Prostate gland (tissue), 2 donors: ENCODE data around the gene PIH1D1. TPM values are rescaled to one million over a fixed set of nuclear protein-coding genes. Genes with fewer than 3 reads are reported as not detected.

Source experiments
- DNase-seq: peaks from one replicate; pipeline ENCODE4 v3.0.0-alpha.2; 2019; ENCODE audit warnings: low spot score
- H3K27ac ChIP-seq, 2 donors: fragments of 200-600 bp; sonication (generic); 2 replicates each; pipeline ENCODE4 v1.5.1; 2017 to 2019
- H3K27me3 ChIP-seq: fragments of 200-600 bp; sonication (generic); replicated peaks from 2 replicates; pipeline ENCODE4 v1.5.1; 2019; ENCODE audit not compliant: insufficient read depth
- H3K36me3 ChIP-seq, 2 donors: fragments of 200-600 bp; sonication (generic); 1 replicate in 1 of 2; 2 replicates in 1 of 2; pipeline versions ENCODE4 v1.5.1 to v1.8.1; 2017 to 2019
- H3K4me1 ChIP-seq: fragments of 200-600 bp; sonication (generic); replicated peaks from 2 replicates; pipeline ENCODE4 v1.5.1; 2019
- H3K4me3 ChIP-seq, 2 donors: fragments of 200-600 bp; sonication (generic); 2 replicates each; pipeline ENCODE4 v1.5.1; 2017 to 2019
- H3K9me3 ChIP-seq: fragments of 200-600 bp; sonication (generic); 2 replicates; pipeline ENCODE4 v1.5.1; 2017
- POLR2A ChIP-seq: fragments of 450-650 bp; IDR thresholded peaks from one replicate; pipeline ENCODE4 v1.6.1; 2016; ENCODE audit warnings: antibody characterized with exemption, mild to moderate bottlenecking
- POLR2AphosphoS5 ChIP-seq: sonication (generic); formaldehyde crosslinking; IDR thresholded peaks from one replicate; pipeline ENCODE4 v1.6.1; 2017; ENCODE audit warnings: antibody characterized with exemption
- WGBS: methylation state at CpG from one replicate; pipeline ENCODE4 v1.1.5; 2018; 5-methylcytosine and 5-hydroxymethylcytosine counted together
- intact Hi-C: fragments of 100-400 bp; cut with DNase I; formaldehyde crosslinking; loops from one replicate; pipeline ENCODE4 v1.14.2; 2022
- total RNA-seq, 2 donors: library from RNA; depleted of rRNA; stranded (reverse); fragments of >200 nt; gene quantifications; one replicate each; pipeline ENCODE4 v1.1.0, GENCODE V29; 2016
- TF ChIP-seq, protein P1 (sequence below), 4 experiments: fragments of 200-600 bp in 2 of 4; fragments of 450-650 bp in 2 of 4; sonication (generic) in 2 of 4; IDR thresholded peaks; 1 replicate in 3 of 4; 2 replicates in 1 of 4; pipeline ENCODE4 v1.5.1; 2016 to 2019; ENCODE audit warnings: antibody characterized with exemption in 4 of 4, mild to moderate bottlenecking in 2 of 4, moderate library complexity in 2 of 4

Gene PIH1D1
- total RNA-seq, 2 donors from 2014 or later = 93.0 to 123 TPM

DNA sequence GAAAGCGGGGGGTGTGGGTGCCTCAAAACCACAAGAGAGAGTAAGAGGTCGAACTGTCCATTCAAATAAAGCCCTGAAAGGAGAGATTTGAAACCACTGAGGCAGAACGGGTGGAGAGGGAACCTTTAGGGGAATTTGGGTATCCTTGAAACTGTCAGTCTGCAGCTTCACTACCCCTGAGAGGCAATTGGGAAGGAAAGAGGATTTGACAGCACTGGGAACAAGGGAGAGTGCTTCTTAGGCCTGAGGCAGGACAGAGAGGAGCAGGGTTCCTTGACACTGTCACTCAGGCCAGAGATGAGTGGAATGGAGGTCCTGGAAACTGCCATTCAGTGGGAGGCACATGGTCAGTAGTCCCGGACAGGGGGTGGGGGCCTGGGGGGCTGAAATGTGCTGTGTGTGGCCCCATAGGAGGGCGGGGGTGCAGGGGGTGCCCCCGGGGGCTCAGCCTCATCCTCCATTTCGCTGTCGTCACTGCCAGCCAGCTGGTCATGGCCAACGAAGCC, 21.4 kb downstream of the PIH1D1 start:
- no peak overlapping the region for H3K4me3 ChIP-seq
- no peaks in the 10 kb centered on the region for H3K36me3 ChIP-seq
- no peak for TF ChIP-seq POLR2AphosphoS5
- TF ChIP-seq, protein P1, sequence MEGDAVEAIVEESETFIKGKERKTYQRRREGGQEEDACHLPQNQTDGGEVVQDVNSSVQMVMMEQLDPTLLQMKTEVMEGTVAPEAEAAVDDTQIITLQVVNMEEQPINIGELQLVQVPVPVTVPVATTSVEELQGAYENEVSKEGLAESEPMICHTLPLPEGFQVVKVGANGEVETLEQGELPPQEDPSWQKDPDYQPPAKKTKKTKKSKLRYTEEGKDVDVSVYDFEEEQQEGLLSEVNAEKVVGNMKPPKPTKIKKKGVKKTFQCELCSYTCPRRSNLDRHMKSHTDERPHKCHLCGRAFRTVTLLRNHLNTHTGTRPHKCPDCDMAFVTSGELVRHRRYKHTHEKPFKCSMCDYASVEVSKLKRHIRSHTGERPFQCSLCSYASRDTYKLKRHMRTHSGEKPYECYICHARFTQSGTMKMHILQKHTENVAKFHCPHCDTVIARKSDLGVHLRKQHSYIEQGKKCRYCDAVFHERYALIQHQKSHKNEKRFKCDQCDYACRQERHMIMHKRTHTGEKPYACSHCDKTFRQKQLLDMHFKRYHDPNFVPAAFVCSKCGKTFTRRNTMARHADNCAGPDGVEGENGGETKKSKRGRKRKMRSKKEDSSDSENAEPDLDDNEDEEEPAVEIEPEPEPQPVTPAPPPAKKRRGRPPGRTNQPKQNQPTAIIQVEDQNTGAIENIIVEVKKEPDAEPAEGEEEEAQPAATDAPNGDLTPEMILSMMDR (IDR thresholded peaks at IDR 0.05) = no peak
- no peak for TF ChIP-seq POLR2A
- no peak overlapping the region for H3K27ac ChIP-seq
- peaks cover 58% of the 10 kb centered on the region for H3K27me3 ChIP-seq
- no peak for DNase-seq
- 64% methylated on average over 7 of the region's 9 CpGs for WGBS
- intact Hi-C loops = no loop called here
- no peaks in the 10 kb centered on the region for H3K9me3 ChIP-seq
- no peaks in the 10 kb centered on the region for H3K4me1 ChIP-seq

DNA sequence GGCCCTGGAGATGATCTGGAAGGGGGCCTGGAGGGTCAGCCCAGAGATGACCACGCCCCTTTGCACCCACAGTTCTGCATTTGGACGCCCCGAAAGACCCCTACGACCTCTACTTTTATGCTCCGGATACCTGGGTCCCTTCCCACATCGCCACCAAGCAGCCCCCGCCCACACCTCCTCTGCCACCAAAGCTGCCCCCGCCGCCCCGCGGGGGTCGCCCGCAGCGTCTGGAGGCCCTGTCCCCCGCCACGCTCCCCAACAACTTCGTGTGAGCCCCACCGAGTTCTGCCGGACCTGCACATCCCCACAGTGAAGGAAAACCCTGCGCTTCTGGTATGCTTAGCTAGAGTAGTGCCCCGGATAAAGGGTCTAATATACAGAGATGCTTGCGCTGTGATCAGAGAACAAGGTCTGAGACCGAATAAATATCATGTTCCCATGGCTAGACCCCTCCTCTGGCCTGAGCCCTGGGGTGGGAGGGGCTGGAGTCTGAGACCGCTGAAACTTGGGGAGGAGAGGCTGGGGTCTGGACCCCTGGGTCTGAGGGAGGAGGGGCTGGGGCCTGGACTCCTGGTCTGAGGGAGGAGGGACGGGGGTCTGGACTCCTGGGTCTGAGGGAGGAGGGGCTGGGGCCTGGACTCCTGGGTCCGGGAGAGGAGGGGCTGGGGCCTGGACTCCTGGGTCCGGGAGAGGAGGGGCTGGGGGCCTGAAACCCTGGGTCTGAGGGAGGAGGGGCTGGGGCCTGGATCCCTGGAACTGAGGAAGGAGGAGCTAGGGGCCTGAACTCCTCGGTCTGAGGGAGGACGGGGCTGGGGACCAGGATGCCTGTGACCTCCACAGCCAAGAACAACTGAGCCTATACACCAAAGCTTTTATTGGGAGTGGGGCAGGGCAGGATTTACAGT, 22.8 kb downstream of the PIH1D1 start:
- no peak overlapping the region for H3K4me3 ChIP-seq
- H3K36me3 ChIP-seq = no peaks in the 10 kb centered on the region
- no peak overlapping the region for H3K27ac ChIP-seq
- H3K9me3 ChIP-seq = no peaks in the 10 kb centered on the region
- intact Hi-C loops = no loop called here
- no peak for DNase-seq
- 18% methylated on average over 29 of the region's 29 CpGs for WGBS
- peaks cover 58% of the 10 kb centered on the region for H3K27me3 ChIP-seq
- H3K4me1 ChIP-seq = no peaks in the 10 kb centered on the region
- TF ChIP-seq POLR2A (no peak), POLR2AphosphoS5 (no peak)
- TF ChIP-seq, protein P1 (IDR thresholded peaks at IDR 0.05) = no peak

DNA sequence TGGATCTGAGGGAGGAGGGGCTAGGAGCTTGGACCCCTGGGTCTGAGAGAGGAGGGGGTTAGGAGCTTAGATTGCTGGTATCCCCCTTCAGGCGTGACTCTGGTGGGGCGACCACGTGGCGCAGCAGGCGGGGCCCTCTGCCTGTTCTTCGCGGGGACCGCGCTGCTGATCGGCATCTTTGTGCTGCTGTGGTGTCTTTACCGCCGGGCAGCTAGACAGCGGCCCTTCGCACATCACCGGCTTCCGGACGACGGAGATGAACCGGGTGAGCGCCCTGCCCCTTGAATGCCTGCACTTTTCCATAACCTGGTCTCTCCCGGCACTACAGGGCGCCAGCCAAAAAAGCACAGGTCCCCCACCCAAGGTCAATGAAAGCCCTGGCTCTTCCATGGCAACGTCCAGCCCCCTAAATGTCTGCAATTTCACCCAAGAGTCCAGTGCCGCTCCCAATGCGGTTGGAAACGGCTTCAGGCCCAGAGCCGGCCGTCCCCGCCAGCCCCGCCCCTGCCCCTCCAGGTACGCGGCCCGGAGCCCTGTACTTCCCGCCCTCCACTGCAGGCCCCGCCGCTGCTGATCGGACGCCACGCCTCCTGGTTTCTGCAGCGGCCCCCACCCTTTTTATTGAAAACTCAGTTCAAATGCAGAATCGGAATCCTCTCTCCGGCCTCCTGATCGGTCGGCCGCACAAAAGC, 23.6 kb downstream of the PIH1D1 start:
- Histone ChIP-seq H3K27me3 (peaks cover 63% of the 10 kb centered on the region), H3K4me3 (no peak overlapping the region), H3K36me3 (no peaks in the 10 kb centered on the region), H3K9me3 (no peaks in the 10 kb centered on the region), H3K27ac (no peak overlapping the region), H3K4me1 (no peaks in the 10 kb centered on the region)
- no peak for DNase-seq
- TF ChIP-seq, protein P1 (IDR thresholded peaks at IDR 0.05) = no peak
- TF ChIP-seq POLR2AphosphoS5 (no peak), POLR2A (no peak)
- intact Hi-C loops = no loop called here
- 2% methylated on average over 44 of the region's 45 CpGs for WGBS

DNA sequence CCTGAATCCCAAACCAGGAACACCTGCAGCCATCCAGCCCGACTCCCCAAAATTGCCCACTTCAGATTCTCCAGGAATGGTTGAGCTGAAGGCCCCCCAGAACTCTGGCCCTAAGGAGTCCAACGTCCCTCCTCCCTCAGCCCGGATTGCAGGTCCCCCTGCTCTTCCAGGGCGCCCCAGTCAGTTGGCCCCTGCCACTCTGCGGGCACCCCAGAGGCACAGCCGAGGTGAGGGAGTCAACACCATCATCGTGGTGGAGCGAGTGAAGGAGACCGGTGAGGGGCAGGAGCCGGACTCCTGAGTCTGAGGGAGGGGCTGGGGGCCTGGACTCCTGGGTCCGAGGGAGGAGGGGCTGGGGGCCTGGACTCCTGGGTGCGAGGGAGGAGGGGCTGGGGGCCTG, 24.3 kb downstream of the PIH1D1 start:
- H3K4me3 ChIP-seq = no peak overlapping the region
- TF ChIP-seq, protein P1 (IDR thresholded peaks at IDR 0.05) = no peak
- TF ChIP-seq POLR2AphosphoS5 (no peak), POLR2A (no peak)
- H3K36me3 ChIP-seq = no peaks in the 10 kb centered on the region
- no peaks in the 10 kb centered on the region for H3K9me3 ChIP-seq
- H3K27ac ChIP-seq = no peak overlapping the region
- no peak for DNase-seq
- WGBS = 47% methylated on average over 12 of the region's 12 CpGs
- intact Hi-C loops = no loop called here
- peaks cover 63% of the 10 kb centered on the region for H3K27me3 ChIP-seq
- H3K4me1 ChIP-seq = peaks cover 5% of the 10 kb centered on the region
